HG03060 (cell line): Measurements from ENCODE around the gene MRPS11.
"Not testable (repeated sequence)": the region's sequence is repeated elsewhere in the genome, so short reads cannot be mapped to it uniquely, and the experiment has no call there.

Experiments
- ATAC-seq: cut with Tn5 transposase; IDR thresholded peaks from one replicate; pipeline ENCODE4 v1.9.1; 2021; ENCODE audit warnings: low read depth, moderate number of reproducible peaks; ENCODE audit not compliant: unreplicated experiment

Gene MRPS11

DNA sequence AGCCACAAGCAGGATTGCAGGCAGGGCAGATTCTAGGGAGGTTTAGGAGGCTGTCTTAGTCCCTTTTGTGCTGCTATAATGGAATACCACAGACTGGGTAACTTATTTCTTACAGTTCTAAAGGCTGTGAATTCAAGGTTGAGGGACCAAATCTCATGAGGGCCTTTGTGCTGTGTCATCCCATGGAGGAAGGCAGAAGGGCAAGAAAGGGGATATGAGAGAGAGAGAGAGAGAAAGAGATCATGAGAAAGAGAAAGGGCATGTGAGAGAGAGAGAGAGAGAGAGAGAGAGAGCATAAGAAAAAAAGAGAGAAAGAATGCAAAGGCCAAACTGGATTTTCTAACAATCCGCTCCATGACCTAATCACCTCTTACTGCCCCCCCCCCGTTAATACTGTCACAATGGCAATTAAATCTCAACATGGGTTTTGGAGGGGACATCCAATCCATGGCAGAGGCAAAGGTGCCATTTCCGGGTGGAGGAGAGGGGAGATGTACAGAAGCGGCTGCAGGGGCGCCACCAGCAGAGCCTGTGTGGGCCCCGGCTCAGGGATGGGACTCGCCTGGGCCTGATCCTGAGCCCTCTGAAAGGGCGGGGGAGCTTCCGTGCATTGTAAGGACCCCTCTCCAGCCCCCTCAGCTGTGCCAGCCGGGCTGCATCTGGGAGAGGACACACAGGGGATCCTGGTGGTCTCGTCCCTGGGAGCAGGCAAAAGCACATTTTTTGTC, 20.5 kb downstream of the MRPS11 start:
- ATAC-seq, result no peak

DNA sequence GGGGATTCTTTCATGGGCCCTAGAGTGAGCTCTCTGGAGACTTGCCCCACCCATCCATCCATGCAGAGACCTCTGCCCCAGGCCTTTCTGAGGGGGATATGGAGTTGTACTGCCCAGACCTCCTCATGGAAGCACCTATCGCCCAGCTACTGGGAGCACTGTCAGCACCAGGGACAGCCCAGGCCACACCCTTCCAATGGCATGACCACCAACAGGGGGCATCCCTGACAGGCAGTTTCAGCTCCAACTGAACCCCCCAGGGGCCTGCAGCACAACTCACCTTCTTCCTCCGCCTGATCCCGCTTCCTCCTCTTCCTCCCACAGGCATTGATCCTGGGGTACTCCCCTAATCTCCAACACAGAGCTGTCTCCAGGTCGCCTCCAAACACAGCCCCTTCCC, 21.8 kb downstream of the MRPS11 start:
- ATAC-seq, result no peak

DNA sequence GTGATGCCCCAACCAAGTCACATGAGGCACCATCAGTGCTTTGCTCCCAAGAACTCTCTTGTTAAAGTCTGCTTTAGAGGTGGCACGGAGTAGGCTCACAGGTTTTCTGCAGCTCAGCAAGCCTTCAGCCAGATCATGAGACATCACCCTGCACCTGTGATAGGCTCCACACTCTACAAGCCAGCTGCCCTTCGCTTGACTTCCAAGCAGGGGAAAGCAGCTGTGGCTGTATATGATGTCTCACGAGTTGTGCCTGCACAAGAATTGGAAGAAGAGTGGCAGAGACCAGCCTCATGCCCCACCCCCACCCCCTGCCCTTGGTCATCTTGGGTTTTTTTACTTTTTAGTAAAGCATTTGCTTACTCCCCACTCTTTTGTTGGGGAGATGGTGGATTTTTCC, 22.5 kb downstream of the MRPS11 start:
- no peak for ATAC-seq

- ATAC-seq, result no peak
These were observed 23.6 kb downstream of the MRPS11 start for GRCh38 chr15:88491158-88491557.

GRCh38 chr15:88493844-88494243, 26.3 kb downstream of the MRPS11 start:
- ATAC-seq, result no peak

GRCh38 chr15:88497109-88497765, 29.7 kb downstream of the MRPS11 start:
- ATAC-seq, result no peak

DNA sequence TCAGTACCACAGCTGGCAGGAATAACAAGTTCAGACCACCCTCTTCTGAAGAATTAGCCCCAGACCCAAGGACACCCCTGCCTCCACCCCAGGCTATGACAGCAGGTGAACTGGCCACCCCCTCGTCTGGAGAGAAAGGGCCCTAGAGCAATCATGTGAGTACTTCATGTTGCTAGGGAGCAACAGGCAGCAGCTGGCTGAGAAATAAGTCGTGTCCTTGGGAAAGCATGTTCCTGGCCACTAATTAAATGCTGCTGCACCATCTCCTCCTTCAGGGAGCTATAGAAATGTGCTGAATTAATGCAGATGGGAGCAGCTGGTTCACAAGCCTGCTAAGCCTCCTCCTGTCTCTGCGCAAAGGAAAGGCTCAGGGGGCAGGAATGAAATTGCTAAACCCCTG, 31.5 kb downstream of the MRPS11 start:
- no peak for ATAC-seq

DNA sequence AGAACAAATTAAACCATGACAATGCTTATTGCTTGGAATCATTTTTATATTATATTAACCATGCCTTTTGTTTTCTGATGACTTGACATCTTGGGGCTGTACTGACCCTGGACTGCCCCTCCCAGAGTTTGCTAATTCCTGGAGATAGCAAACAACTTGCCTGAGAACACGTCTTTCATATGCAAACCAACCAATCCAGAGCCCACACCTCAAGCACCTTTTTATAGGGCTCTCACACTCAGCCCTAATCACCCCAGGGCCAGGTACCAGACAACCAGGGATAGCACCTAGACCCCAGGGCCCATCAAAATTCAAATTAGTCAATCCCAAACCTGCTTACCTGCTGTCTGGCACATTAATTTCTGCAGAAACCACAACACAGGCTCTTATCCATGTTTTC, 36.9 kb downstream of the MRPS11 start:
- no peak for ATAC-seq

- no peak for ATAC-seq
These were observed 38.2 kb downstream of the MRPS11 start for GRCh38 chr15:88505721-88506120.

DNA sequence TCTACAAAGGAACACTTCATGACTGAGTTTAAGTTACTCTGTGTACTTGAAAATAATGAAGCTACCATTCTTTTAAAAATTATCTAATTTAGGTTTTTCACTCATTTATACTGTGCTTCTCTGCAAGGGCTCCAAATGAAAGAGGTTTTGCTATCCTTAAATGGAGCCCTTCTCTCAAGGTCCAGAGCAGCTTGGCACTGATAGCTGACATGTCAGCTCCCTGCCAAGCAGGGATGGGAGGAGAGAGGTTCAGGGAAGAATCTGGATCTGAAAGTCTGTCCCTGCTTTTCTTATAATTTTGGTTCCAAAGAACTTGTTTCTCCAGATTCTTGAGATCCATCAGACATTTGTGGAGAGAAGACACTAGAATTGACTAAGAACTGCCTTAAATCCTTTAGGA, 39.1 kb downstream of the MRPS11 start:
- no peak for ATAC-seq

- ATAC-seq, result no peak
These were observed 41.8 kb downstream of the MRPS11 start for GRCh38 chr15:88509321-88509720.

GRCh38 chr15:88509964-88510363, 42.5 kb downstream of the MRPS11 start:
- no peak for ATAC-seq

DNA sequence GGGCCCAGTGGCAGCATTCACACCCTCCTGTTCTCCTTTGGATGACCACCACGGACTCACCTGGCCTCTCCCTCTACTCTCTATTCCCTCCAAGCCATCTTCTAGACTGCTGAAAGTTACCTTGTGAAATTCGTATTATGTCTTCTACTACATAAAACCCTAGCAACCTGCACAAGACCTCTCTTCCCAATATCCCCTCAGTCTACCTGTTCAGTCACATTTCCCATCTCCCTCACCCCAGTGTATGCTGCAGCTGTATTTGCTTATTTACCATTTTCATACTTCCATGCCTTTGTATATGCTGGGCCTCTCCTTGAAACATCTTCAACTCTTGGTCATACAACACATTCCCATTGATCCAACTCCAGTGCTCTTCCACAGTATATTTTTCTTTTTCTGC, 43.7 kb downstream of the MRPS11 start:
- no peak for ATAC-seq

DNA sequence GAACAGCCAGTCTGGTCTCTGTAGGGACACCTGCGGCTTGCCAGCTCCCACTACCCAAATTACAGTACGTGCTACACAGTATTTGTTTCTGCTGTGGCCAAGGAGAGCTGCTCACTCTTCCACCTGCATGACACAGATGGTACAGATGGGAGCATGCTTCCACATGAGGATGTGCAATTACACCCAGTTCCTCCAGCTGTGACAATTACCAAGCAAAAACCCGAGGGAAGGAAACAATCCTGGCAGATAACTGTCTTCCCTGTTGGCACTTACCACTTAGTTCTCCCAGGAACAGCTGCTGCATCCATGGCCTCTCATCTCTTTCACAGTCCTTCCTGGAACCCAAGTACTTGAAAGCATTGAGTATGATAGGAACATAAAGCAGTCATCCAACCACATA, 44.6 kb downstream of the MRPS11 start:
- ATAC-seq, result no peak

- ATAC-seq, result no peak
These were observed 45.1 kb downstream of the MRPS11 start for GRCh38 chr15:88512601-88513000.

DNA sequence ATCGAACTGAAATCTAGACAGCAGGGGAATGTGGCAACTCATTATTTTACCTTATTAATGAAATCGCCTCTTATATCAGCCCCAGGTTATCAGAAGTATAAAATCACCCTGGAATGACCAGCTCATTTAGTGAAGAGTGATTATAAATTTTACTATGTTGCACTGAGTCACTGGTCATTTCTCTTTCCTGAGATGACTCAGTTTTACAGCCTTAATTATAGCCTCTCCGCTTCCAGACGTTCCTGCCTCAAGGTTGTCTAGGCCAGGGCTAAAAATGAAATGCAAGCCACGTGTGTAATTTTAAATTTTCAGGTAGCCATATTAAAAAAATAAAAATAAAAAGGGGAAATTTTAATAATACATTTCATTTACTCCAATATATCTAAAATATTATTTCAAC, 45.7 kb downstream of the MRPS11 start:
- no peak for ATAC-seq

DNA sequence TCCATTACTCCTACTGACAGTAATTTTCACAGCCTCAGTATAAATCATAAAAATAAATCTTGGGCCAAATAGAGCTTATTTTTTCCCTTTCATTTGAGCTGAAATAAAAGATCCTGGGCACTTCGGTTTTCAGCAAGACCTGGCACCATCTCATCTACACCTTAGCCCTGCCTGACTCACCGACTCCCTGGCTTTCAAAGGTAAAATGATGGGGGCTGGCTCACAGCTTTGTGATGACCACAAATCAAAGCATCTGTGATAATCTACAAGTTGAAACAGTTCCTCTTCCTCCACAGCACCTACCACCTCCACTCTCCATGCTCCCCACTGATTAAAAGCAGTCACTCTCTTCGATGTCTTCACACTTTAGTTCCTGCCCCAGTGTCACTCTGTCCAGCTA, 51.4 kb downstream of the MRPS11 start:
- no peak for ATAC-seq

DNA sequence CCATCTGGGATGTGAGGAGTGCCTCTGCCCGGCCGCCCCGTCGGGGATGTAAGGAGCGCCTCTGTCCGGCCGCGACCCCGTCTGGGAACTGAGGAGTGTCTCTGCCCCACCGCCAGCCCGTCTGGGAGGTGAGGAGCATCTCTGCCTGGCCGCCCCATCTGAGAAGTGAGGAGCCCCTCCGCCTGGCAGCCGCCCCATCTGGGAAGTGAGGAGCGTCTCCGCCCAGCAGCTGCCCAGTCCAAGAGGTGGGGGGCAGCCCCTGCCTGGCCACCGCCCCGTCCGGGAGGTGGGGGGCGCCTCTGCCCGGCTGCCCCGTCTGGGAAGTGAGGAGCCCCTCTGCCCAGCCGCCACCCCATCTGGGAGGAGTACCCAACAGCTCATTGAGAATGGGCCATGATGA, 56.6 kb downstream of the MRPS11 start:
- not testable (repeated sequence) for ATAC-seq

GRCh38 chr15:88525418-88525817, 57.9 kb downstream of the MRPS11 start:
- no peak for ATAC-seq

GRCh38 chr15:88526247-88526879, 58.9 kb downstream of the MRPS11 start:
- no peak for ATAC-seq

GRCh38 chr15:88529021-88529630, 61.6 kb downstream of the MRPS11 start:
- ATAC-seq, result no peak
